Coronary artery (tissue), 2 donors: ENCODE results near the gene ATF6B.
"Not testable (repeated sequence)": the region's sequence is repeated elsewhere in the genome, so short reads cannot be mapped to it uniquely, and the experiment has no call there.

Source experiments
- DNase-seq: peaks from one replicate; pipeline ENCODE4 v3.0.0-alpha.2; 2017; ENCODE audit warnings: low spot score
- H3K27ac ChIP-seq, 2 donors: fragments of 200-600 bp; sonication (generic); one replicate each; pipeline ENCODE4 v1.5.1; 2016 to 2019
- H3K4me3 ChIP-seq: fragments of 200-600 bp; sonication (generic); 2 replicates; pipeline ENCODE4 v1.5.1; 2016; ENCODE audit warnings: mild to moderate bottlenecking, moderate library complexity
- CTCF ChIP-seq: fragments of 200-600 bp; sonication (generic); IDR thresholded peaks from one replicate; pipeline ENCODE4 v1.5.1; 2019; ENCODE audit warnings: antibody characterized with exemption

ATF6B gene

DNA sequence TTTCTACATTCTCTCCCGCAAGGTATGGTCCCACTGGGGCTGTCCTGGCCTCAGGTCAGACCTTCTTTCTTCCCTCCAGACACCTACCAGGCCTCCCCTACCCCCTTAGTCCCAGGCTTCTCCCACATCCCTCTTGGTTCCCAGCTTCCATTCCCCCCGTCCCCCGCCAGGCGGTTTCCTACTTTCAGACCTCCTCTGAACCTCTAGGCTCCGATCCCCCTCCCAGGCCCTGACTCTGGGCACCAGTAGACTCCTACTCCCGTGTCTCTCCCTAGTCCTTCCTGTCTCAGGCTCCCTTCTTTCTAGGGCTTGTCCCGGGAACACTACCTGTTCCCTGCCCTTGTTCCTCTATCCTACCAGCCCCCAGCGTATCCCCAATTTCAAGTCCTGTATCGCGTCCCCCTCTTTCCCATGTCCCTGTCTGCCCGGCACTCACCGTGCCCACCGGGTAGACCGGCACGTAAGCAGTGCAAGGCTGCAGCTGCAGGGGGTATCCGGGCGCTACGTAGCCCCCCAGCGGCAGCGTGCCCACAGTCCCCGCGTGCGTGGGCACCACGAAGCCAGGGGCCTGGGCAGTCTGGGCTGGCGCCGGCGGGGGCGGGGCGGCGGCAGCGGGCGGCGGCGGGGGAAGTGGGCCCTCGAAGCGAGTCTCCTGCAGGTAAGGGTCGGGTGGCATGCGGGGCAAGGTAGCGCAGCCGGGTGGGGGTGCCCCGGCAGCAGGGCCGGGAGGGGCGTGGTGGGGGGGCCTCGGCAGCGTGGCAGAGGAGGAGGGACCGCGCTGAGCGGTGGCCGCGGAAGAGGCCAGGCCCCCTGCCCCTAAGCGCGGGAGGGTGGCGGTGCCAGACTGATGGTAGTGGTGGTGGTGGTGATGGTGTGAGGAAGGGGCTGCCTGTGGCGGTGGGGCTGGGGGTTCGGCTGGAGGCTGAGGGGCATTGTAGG is 22.2 kb upstream of the ATF6B start:
- H3K27ac ChIP-seq, result peak overlapping the region in 1 of 2 donors; percentile 93
- H3K4me3 ChIP-seq, result peak overlapping the region; percentile 97

GRCh38 chr6:32149092-32149755 is 21.2 kb upstream of the ATF6B start:
- H3K4me3 ChIP-seq, result peak overlapping the region; percentile 9
- no peak for DNase-seq
- H3K27ac ChIP-seq, result no peak overlapping the region
- TF ChIP-seq CTCF, result no peak

More for the DNA sequence above, 22.2 kb upstream of the ATF6B start:
- DNase-seq, result no peak
- TF ChIP-seq CTCF, result no peak

GRCh38 chr6:32148289-32149091 is 20.4 kb upstream of the ATF6B start:
- peak overlapping the region; percentile 9 for H3K4me3 ChIP-seq
- TF ChIP-seq CTCF, result no peak
- no peak overlapping the region for H3K27ac ChIP-seq
- DNase-seq, result no peak

DNA sequence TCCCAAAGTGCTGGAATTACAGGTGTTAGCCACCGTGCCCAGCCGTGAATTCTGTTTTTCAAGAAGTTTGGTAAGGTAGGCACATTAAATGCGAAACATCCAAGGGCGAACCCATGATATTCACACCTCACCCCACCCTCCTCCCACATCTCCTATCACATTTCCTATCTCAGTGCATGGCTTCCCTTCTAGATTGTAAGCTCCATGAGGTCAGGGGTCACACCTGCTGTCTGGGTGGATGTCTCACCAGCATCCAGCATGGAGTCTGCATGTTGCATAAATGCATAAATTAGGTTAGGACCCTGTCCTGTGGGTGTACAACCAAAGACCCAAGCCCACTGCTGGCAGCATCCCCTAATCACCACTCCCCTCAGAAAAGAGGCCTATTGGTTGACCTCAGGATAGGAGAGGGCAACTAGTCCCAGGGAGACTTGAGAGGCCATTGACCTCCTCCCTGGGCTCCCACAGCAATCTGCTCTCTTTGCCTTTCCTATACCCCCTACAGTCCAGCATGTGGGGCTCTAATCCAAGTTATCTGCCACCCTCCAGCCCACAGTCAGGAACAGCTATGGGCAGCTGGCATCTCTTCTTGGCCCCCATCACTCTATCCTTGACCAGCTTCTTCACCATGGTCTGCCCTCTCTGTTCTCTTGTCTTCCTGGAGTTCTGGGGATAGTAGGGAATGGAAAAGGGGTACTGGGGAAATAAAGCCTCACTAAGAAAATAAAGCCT is 19.5 kb upstream of the ATF6B start:
- DNase-seq, result no peak
- Histone ChIP-seq H3K4me3 (no peak overlapping the region), H3K27ac (no peak overlapping the region)
- TF ChIP-seq CTCF, result no peak

DNA sequence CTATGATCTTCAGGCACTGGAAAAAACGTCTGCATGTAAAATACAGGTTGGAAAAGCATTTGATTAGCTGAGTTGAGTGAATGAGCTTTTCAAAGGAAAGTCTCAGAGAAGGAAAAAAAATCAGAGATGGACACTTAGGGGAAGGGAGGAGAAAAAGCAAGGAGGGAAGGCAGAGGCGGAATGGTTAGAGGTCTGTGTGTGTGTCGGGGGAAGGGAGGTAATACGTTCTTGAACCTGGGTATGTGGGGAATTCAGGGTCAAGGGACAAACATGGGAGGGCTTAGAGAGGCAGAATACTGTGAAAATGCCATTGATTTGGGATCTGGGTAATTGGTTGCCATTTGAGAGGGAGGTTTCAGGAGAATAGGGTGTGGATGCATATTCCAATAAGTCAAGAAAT is 18.6 kb upstream of the ATF6B start:
- TF ChIP-seq CTCF, result no peak
- Histone ChIP-seq H3K4me3 (no peak overlapping the region), H3K27ac (no peak overlapping the region)
- DNase-seq, result no peak

DNA sequence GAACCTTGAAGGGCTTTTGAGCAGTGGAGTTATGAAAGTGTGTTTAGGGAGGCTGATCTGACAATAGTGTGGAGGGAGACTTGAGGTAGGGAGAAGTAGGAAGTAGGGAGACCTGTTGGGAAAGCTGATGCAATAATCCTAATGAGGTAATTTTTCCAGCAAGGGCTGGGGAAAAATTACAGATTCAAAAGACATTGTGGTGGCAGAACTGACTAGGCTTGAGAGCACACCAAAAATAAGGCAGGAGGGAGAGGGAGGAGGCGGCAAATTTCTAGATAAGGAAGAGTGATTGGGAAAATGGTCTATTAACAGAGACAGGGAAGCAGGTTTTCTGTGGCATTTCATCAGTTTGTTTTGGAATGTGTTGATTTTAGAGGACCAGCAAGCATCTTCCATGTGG is 18.2 kb upstream of the ATF6B start:
- TF ChIP-seq CTCF, result no peak
- no peak overlapping the region for H3K4me3 ChIP-seq
- H3K27ac ChIP-seq, result no peak overlapping the region
- no peak for DNase-seq

GRCh38 chr6:32144238-32144637 is 16.2 kb upstream of the ATF6B start:
- H3K27ac ChIP-seq, DNase-seq, H3K4me3 ChIP-seq: not testable (repeated sequence)
